GM12874 (cell line): ENCODE results near the gene ATP1A4.

Experiments
- TF ChIP-seq, protein P1 (sequence below): IDR thresholded peaks from 2 replicates; pipeline ENCODE4 v1.5.1; 2011; ENCODE audit warnings: low read depth, mild to moderate bottlenecking, control low read depth, low read length, moderate library complexity; ENCODE audit not compliant: insufficient read depth

The ATP1A4 gene

GRCh38 chr1:160207771-160208556 lies 56.6 kb downstream of the ATP1A4 start:
- TF ChIP-seq, protein P1, sequence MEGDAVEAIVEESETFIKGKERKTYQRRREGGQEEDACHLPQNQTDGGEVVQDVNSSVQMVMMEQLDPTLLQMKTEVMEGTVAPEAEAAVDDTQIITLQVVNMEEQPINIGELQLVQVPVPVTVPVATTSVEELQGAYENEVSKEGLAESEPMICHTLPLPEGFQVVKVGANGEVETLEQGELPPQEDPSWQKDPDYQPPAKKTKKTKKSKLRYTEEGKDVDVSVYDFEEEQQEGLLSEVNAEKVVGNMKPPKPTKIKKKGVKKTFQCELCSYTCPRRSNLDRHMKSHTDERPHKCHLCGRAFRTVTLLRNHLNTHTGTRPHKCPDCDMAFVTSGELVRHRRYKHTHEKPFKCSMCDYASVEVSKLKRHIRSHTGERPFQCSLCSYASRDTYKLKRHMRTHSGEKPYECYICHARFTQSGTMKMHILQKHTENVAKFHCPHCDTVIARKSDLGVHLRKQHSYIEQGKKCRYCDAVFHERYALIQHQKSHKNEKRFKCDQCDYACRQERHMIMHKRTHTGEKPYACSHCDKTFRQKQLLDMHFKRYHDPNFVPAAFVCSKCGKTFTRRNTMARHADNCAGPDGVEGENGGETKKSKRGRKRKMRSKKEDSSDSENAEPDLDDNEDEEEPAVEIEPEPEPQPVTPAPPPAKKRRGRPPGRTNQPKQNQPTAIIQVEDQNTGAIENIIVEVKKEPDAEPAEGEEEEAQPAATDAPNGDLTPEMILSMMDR, result no peak

- TF ChIP-seq, protein P1, result no peak
These were observed 57.3 kb downstream of the ATP1A4 start for GRCh38 chr1:160208557-160209320.

DNA sequence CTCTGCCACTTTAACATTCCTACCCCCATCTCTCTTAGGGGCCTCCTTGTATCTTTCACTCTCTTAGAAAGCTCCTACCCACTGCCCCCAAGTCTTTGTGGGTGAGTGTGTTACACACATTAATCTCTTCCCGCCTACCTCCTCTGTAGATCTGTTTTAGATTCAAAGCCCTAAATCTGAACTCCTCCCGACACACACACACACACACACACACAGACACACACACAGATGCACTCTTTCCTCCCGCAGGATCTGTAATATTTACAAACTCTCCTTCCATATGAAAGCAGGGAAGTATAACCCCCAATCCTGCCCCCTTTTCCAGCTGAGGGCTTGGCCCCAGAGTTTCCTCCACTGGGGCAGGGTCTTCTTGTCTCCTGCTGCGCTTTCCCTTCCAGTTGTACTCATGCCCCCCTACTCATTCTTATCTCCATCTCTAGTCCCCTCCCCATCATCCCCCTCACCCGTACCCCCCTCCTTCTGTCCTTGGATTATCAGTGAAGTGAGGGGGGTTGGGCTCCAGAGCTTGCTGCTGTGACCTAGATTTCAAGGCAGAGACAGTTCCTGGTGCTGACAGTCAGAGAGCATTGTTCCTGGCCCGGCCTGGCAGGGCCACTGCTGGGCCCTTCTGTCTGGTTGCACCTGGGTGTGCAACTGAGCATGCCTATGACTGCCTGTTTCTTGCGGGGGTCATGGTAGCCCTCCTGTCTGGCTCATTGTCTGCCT lies 58.1 kb downstream of the ATP1A4 start:
- TF ChIP-seq, protein P1, result no peak

GRCh38 chr1:160210561-160210960 lies 59.2 kb downstream of the ATP1A4 start:
- TF ChIP-seq, protein P1, result no peak

- TF ChIP-seq, protein P1, result no peak
These were observed 59.8 kb downstream of the ATP1A4 start for GRCh38 chr1:160211046-160211790.

DNA sequence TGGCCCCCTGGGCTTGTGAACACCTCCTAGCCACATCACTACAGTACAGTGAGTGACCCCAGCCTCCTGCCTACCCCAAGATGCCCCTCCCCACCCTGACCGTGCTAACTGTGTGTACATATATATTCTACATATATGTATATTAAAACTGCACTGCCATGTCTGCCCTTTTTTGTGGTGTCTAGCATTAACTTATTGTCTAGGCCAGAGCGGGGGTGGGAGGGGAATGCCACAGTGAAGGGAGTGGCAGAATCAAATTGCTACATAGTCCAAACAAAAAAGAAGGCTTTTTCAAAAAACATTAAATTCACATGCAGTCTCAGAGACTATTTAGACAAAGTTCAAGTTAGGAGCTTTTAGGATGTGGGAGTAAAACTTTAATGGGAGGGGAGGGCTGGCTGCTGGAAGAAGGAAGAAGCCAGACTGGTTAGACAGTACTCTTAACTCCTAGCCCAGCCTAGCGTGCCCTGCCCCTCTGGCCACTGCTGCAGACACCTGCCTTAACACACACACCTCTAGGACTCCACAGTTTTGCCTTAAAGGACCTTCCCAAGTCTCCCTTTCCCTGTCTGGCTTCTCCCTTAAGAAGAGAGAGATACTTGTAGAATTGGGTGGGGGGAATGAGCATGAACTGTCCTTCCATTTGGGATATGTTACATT lies 63.2 kb downstream of the ATP1A4 start:
- TF ChIP-seq, protein P1, result no peak
